ENCODE measurements around the gene DMBT1. TPM values are rescaled to one million over a fixed set of nuclear protein-coding genes. Genes with fewer than 3 reads are reported as not detected.

DMBT1 gene
- total and polyA plus RNA-seq, 4 donors: 0.03 TPM; not detected in 3

GRCh38 chr10:122531939-122532338 is 28.6 kb upstream of the DMBT1 start (continued):
- TF ChIP-seq ZBTB33 (IDR thresholded peaks at IDR 0.05): no peak
- no peak for TF ChIP-seq GABPA (IDR thresholded peaks at IDR 0.05 in 1 of 2, conservative IDR thresholded peaks at IDR 0.05 in 1 of 2)
- TF ChIP-seq HNF4A (conservative IDR thresholded peaks at IDR 0.05): no peak
- no peak for TF ChIP-seq EGR1 (IDR thresholded peaks at IDR 0.05; ENCODE audit: low read depth in 2 of 2)
- no peak for TF ChIP-seq RXRA (IDR thresholded peaks at IDR 0.05)
- TF ChIP-seq YY1 (IDR thresholded peaks at IDR 0.05): no peak
- no peak for TF ChIP-seq FOXA2 (IDR thresholded peaks at IDR 0.05)
- no peak for TF ChIP-seq SP1 (IDR thresholded peaks at IDR 0.05)

- Histone ChIP-seq H3K27me3 (ENCODE audit: control insufficient read depth in 4 of 4, insufficient read depth in 4 of 4, low read length in 3 of 4) (no peaks in the 10 kb centered on the region), H3K4me1 (ENCODE audit: control insufficient read depth in 4 of 4, insufficient read depth in 4 of 4, low read length in 3 of 4) (peaks cover 2 to 7% (median 2%) of the 10 kb centered on the region in 4 donors), H3K9me3 (ENCODE audit: control insufficient read depth in 4 of 4, low read length in 3 of 4) (no peaks in the 10 kb centered on the region), H3K9ac (ENCODE audit: low read depth in 1 of 2, low read length in 2 of 2) (no peak overlapping the region), H3K36me3 (ENCODE audit: control insufficient read depth in 4 of 4, insufficient read depth in 3 of 4, low read depth in 1 of 4, low read length in 3 of 4) (no peaks in the 10 kb centered on the region), H3K4me3 (ENCODE audit: low read depth in 1 of 3, low read length in 3 of 3) (no peak overlapping the region), H3K27ac (ENCODE audit: low read depth in 1 of 2, low read length in 2 of 2) (no peak overlapping the region)
- DNase-seq (ENCODE audit: low spot score): no peak
- TF ChIP-seq REST (IDR thresholded peaks at IDR 0.05): no peak
- no peak for TF ChIP-seq MAX (IDR thresholded peaks at IDR 0.05)
- TF ChIP-seq RXRA (IDR thresholded peaks at IDR 0.05): no peak
- 82% methylated on average over 6 of the region's 6 CpGs for WGBS
These were observed 27.8 kb upstream of the DMBT1 start for GRCh38 chr10:122532601-122533296.

GRCh38 chr10:122537545-122537944 is 23.0 kb upstream of the DMBT1 start:
- TF ChIP-seq JUND (IDR thresholded peaks at IDR 0.05) (no peak), NR2F2 (IDR thresholded peaks at IDR 0.05) (no peak), MAX (IDR thresholded peaks at IDR 0.05) (no peak), FOXA1 (IDR thresholded peaks at IDR 0.05) (no peak), CTCF (IDR thresholded peaks at IDR 0.05; ENCODE audit: low read depth, low read length, missing input control) (no peak), GABPA (IDR thresholded peaks at IDR 0.05 in 1 of 2, conservative IDR thresholded peaks at IDR 0.05 in 1 of 2) (no peak), RAD21 (IDR thresholded peaks at IDR 0.05) (no peak), REST (IDR thresholded peaks at IDR 0.05) (no peak), ZBTB33 (IDR thresholded peaks at IDR 0.05) (no peak), HNF4G (IDR thresholded peaks at IDR 0.05) (no peak)
- DNase-seq (ENCODE audit: low spot score): no peak
- no peak overlapping the region for H3K9ac ChIP-seq (ENCODE audit: low read depth in 1 of 2, low read length in 2 of 2)
- no peaks in the 10 kb centered on the region for H3K27me3 ChIP-seq (ENCODE audit: control insufficient read depth in 4 of 4, insufficient read depth in 4 of 4, low read length in 3 of 4)
- H3K4me1 ChIP-seq (ENCODE audit: control insufficient read depth in 4 of 4, insufficient read depth in 4 of 4, low read length in 3 of 4): peaks cover 3 to 9% (median 3%) of the 10 kb centered on the region in 4 donors
- H3K9me3 ChIP-seq (ENCODE audit: control insufficient read depth in 4 of 4, low read length in 3 of 4): no peaks in the 10 kb centered on the region
- H3K4me3 ChIP-seq (ENCODE audit: low read depth in 1 of 3, low read length in 3 of 3): no peak overlapping the region
- 98% methylated on average over 2 of the region's 2 CpGs for WGBS
- H3K27ac ChIP-seq (ENCODE audit: low read depth in 1 of 2, low read length in 2 of 2): no peak overlapping the region
- no peaks in the 10 kb centered on the region for H3K36me3 ChIP-seq (ENCODE audit: control insufficient read depth in 4 of 4, insufficient read depth in 3 of 4, low read depth in 1 of 4, low read length in 3 of 4)

Measured in liver (tissue), 9 donors.